Stomach (tissue), 4 donors: ENCODE measurements around the gene JTB.

Source experiments
- CTCF ChIP-seq, 7 experiments: fragments of 450-650 bp in 4 of 7; fragments of 200-600 bp in 3 of 7; sonication (generic) in 3 of 7; IDR thresholded peaks; one replicate each; pipeline ENCODE4 v1.5.1; 2016 to 2019; ENCODE audit warnings: antibody characterized with exemption in 7 of 7, control low read depth in 2 of 7, mild to moderate bottlenecking in 1 of 7
- POLR2AphosphoS5 ChIP-seq, 3 donors: sonication (generic); formaldehyde crosslinking; IDR thresholded peaks; one replicate each; pipeline ENCODE4 v1.6.1; 2016; ENCODE audit warnings: antibody characterized with exemption in 3 of 3

GRCh38 chr1:153941826-153942725 is 35.4 kb downstream of the JTB start:
- TF ChIP-seq POLR2AphosphoS5 (IDR thresholded peaks at IDR 0.05) (no peak), CTCF (IDR thresholded peaks at IDR 0.05) (no peak)
